Muscle layer of duodenum (tissue), 2 donors: ENCODE results near the gene NYAP1.
"Not testable (repeated sequence)": the region's sequence is repeated elsewhere in the genome, so short reads cannot be mapped to it uniquely, and the experiment has no call there.

Experiments used
- H3K27ac ChIP-seq: one replicate; pipeline ENCODE4 v1.7.0; 2013; ENCODE audit warnings: mild to moderate bottlenecking, low read length
- H3K27me3 ChIP-seq: one replicate; pipeline ENCODE4 v1.7.0; 2013; ENCODE audit warnings: low read depth, mild to moderate bottlenecking, control low read depth, low read length
- H3K36me3 ChIP-seq, 2 donors: one replicate each; pipeline ENCODE4 v1.7.0; 2013; ENCODE audit warnings: low read length in 2 of 2, control low read depth in 1 of 2, mild to moderate bottlenecking in 1 of 2; ENCODE audit not compliant: insufficient read depth in 2 of 2, control insufficient read depth in 1 of 2
- H3K4me1 ChIP-seq, 2 donors: one replicate each; pipeline ENCODE4 v1.7.0; 2013; ENCODE audit warnings: low read length in 2 of 2, mild to moderate bottlenecking in 2 of 2, control low read depth in 1 of 2, moderate library complexity in 1 of 2; ENCODE audit not compliant: insufficient read depth in 2 of 2, control insufficient read depth in 1 of 2
- H3K4me3 ChIP-seq, 2 donors: one replicate each; pipeline ENCODE4 v1.7.0; 2013; ENCODE audit warnings: low read length in 2 of 2, low read depth in 1 of 2, mild to moderate bottlenecking in 1 of 2
- H3K9me3 ChIP-seq, 2 donors: one replicate each; pipeline ENCODE4 v1.7.0; 2013; ENCODE audit warnings: low read length in 2 of 2, control low read depth in 1 of 2, mild to moderate bottlenecking in 1 of 2; ENCODE audit not compliant: control insufficient read depth in 1 of 2
- donor health status: healthy.

The NYAP1 gene

GRCh38 chr7:100504031-100504430 is 20.3 kb downstream of the NYAP1 start:
- H3K27me3 ChIP-seq, H3K4me1 ChIP-seq, H3K36me3 ChIP-seq, H3K9me3 ChIP-seq, H3K4me3 ChIP-seq, H3K27ac ChIP-seq: not testable (repeated sequence)

GRCh38 chr7:100504887-100505611 is 21.3 kb downstream of the NYAP1 start:
- no peaks in the 10 kb centered on the region for H3K4me1 ChIP-seq
- H3K27me3 ChIP-seq = no peaks in the 10 kb centered on the region
- no peaks in the 10 kb centered on the region for H3K9me3 ChIP-seq
- no peak overlapping the region for H3K27ac ChIP-seq
- no peaks in the 10 kb centered on the region for H3K36me3 ChIP-seq
- H3K4me3 ChIP-seq = no peak overlapping the region

GRCh38 chr7:100506356-100506923 is 22.7 kb downstream of the NYAP1 start:
- no peaks in the 10 kb centered on the region for H3K27me3 ChIP-seq
- no peak overlapping the region for H3K27ac ChIP-seq
- no peaks in the 10 kb centered on the region for H3K4me1 ChIP-seq
- no peaks in the 10 kb centered on the region for H3K9me3 ChIP-seq
- H3K36me3 ChIP-seq = no peaks in the 10 kb centered on the region
- no peak overlapping the region for H3K4me3 ChIP-seq

GRCh38 chr7:100509231-100509630 is 25.5 kb downstream of the NYAP1 start:
- no peaks in the 10 kb centered on the region for H3K36me3 ChIP-seq
- H3K27ac ChIP-seq = no peak overlapping the region
- H3K9me3 ChIP-seq = no peaks in the 10 kb centered on the region
- H3K27me3 ChIP-seq = no peaks in the 10 kb centered on the region
- no peak overlapping the region for H3K4me3 ChIP-seq
- no peaks in the 10 kb centered on the region for H3K4me1 ChIP-seq

GRCh38 chr7:100510437-100511239 is 26.9 kb downstream of the NYAP1 start:
- no peaks in the 10 kb centered on the region for H3K27me3 ChIP-seq
- H3K27ac ChIP-seq = no peak overlapping the region
- H3K36me3 ChIP-seq = no peaks in the 10 kb centered on the region
- no peaks in the 10 kb centered on the region for H3K9me3 ChIP-seq
- H3K4me1 ChIP-seq = no peaks in the 10 kb centered on the region
- H3K4me3 ChIP-seq = no peak overlapping the region

GRCh38 chr7:100513212-100513810 is 29.6 kb downstream of the NYAP1 start:
- Histone ChIP-seq H3K4me1 (no peaks in the 10 kb centered on the region), H3K4me3 (no peak overlapping the region), H3K9me3 (no peaks in the 10 kb centered on the region), H3K36me3 (no peaks in the 10 kb centered on the region), H3K27me3 (no peaks in the 10 kb centered on the region), H3K27ac (no peak overlapping the region)

GRCh38 chr7:100515072-100515532 is 31.4 kb downstream of the NYAP1 start:
- H3K4me3 ChIP-seq = no peak overlapping the region
- no peaks in the 10 kb centered on the region for H3K4me1 ChIP-seq
- H3K9me3 ChIP-seq = no peaks in the 10 kb centered on the region
- no peak overlapping the region for H3K27ac ChIP-seq
- H3K27me3 ChIP-seq = no peaks in the 10 kb centered on the region
- no peaks in the 10 kb centered on the region for H3K36me3 ChIP-seq

- Histone ChIP-seq H3K4me1 (no peaks in the 10 kb centered on the region), H3K36me3 (no peaks in the 10 kb centered on the region), H3K4me3 (no peak overlapping the region), H3K27me3 (no peaks in the 10 kb centered on the region), H3K27ac (no peak overlapping the region), H3K9me3 (no peaks in the 10 kb centered on the region)
These were observed 32.5 kb downstream of the NYAP1 start for GRCh38 chr7:100516135-100516812.

GRCh38 chr7:100517305-100517704 is 33.6 kb downstream of the NYAP1 start:
- Histone ChIP-seq H3K9me3 (no peaks in the 10 kb centered on the region), H3K27ac (no peak overlapping the region), H3K4me3 (no peak overlapping the region), H3K4me1 (no peaks in the 10 kb centered on the region), H3K27me3 (no peaks in the 10 kb centered on the region), H3K36me3 (no peaks in the 10 kb centered on the region)

GRCh38 chr7:100519580-100519979 is 35.9 kb downstream of the NYAP1 start:
- H3K36me3 ChIP-seq = no peaks in the 10 kb centered on the region
- no peaks in the 10 kb centered on the region for H3K9me3 ChIP-seq
- no peaks in the 10 kb centered on the region for H3K27me3 ChIP-seq

GRCh38 chr7:100520138-100520537 is 36.4 kb downstream of the NYAP1 start:
- no peaks in the 10 kb centered on the region for H3K4me1 ChIP-seq
- H3K36me3 ChIP-seq = no peaks in the 10 kb centered on the region
- H3K4me3 ChIP-seq = no peak overlapping the region
- H3K9me3 ChIP-seq = no peaks in the 10 kb centered on the region
- no peaks in the 10 kb centered on the region for H3K27me3 ChIP-seq
- H3K27ac ChIP-seq = no peak overlapping the region

More at GRCh38 chr7:100519580-100519979, 35.9 kb downstream of the NYAP1 start:
- Histone ChIP-seq H3K27ac (no peak overlapping the region), H3K4me3 (no peak overlapping the region), H3K4me1 (no peaks in the 10 kb centered on the region)
